HG03066 (cell line): ENCODE results near the gene BLID.

Experiments used
- ATAC-seq: cut with Tn5 transposase; IDR thresholded peaks from one replicate; pipeline ENCODE4 v1.9.1; 2021; ENCODE audit warnings: low read depth; ENCODE audit not compliant: unreplicated experiment

Gene BLID

DNA sequence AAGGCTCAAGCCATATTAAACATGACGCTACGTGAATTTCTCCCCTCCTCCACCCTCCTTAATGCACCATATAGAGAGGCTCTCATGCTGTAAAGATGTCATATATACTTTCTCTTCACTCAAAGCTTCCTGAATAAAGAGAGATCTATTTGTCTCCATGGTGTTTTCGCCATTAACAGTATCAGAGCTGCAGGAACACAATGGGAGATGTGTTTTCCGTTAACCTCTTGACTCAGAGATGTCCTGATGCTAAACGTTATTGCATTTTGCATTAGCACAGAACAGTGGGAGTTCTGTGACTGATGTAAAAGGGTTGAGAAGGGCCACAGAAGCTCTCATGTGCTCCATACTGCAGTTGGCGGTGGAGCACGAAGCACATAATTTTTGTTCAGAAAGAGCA, 25.7 kb upstream of the BLID start:
- ATAC-seq, result no peak

DNA sequence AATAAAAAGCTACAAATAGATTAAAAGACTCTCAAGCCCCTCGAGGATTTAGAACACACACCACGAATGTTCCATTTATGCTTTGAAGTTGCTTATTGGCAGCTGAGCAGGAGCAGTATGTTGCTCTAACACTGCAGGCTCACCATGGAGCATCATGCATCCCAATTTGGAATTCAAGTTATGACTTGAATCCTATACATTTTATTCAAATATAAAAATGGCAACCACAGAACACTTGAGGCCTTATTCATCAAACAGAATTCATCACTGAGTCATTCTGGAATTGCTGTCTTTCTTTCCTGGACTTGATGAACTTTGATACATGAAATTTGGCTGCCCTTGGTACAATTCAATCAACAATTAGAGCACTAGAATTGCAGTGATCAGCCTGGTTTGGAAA, 24.5 kb upstream of the BLID start:
- ATAC-seq, result no peak

DNA sequence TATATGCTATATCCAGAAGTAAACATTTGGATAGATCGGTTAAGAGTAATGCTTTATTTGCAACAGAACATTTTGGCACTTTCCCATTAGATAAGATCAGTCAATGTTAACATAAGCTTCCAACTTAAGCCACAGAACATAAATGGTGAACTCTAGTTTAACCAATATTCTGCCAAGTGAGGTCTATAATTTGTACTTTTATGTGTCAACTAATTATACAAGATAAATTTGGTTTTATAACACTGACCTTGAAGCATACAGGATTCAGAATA, 23.5 kb upstream of the BLID start:
- ATAC-seq, result no peak

DNA sequence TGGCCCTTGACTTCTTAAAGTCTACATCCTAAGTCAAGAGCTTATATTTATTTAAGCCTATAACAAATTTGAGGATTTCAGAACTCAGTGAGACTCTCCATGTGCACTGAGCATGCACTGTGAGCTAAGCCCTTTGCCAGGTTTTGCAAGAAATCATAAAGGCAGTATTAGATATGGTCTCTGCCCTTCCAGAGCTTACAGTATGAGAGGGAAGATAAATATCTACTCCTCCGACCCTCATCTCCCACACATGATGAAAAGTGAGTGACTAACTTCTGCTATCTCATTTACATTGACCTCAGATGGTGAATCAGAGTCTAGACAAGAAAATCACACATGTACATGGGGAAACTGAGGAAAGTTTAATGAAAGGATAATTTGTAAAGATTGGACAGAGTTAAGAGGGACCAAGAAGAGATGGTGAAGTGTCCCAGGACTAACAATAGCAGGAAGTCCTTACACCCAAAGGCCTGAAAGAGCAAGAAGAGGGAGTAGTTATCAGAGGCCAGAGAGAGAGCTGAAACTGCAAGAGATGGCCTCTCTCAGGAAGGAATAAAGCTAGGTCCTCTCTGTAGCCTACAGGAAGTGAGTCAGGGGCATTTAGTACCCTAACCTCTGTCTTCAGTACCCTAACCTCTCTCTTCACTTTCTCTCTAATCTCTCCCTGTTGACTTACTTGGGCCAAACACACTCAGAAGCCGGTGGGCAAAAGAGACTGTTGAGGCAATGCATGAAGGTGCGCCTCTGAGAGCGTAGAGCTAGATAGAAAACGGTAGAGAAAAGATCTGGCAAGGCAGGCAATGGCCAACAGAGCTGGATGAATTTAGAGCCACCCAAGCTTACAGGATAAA, 23.0 kb upstream of the BLID start:
- no peak for ATAC-seq

DNA sequence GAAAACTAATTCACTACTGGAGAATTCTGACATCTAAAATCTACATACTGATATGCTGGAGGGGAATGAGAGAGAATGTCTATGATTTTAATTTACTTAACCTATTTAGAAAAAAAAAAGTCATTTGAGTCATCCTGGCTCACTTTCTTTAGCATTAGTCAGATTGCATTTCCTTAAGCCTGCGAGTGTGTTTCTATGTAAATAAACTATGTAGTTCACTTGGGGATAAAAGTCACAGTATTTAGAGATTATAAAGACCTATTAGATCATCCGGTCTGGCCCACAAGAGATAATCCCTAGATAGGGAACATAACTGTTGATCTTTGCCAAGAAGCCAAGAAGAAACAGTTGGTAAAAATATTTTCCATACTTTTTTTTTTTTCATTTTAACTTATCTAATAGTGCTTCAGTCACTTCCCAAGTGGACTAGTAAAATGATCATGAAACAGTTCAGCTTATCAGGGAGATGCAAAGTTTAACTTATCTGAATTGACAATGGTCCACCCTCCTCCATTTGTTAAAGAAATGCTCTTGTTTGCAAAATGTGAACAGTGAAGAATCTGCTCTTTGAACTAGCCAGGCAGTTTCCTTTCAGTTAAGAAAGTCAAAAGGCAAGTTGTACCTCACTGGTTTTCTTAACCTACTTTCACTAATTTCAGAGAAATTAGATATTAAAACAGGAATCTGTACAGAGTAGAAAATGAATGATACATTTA, 21.2 kb upstream of the BLID start:
- ATAC-seq, result no peak

DNA sequence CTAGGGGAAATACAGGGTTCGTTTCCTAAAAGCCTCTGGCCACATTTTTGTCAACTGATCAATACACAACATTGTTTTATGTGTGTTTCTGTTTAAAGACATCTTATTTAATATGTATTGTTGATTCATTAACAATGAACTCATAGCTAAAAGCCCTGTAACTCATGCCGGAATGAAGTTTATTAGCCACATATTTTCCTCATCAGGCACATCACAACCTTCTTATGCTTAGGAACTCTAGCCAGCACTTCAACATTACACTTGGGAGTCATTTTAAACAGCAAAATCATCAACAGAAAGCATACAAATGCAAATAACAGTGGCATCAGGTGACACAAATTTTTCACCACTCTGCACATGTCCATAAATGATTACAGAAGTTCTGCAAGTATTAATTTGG, 15.1 kb upstream of the BLID start:
- no peak for ATAC-seq

DNA sequence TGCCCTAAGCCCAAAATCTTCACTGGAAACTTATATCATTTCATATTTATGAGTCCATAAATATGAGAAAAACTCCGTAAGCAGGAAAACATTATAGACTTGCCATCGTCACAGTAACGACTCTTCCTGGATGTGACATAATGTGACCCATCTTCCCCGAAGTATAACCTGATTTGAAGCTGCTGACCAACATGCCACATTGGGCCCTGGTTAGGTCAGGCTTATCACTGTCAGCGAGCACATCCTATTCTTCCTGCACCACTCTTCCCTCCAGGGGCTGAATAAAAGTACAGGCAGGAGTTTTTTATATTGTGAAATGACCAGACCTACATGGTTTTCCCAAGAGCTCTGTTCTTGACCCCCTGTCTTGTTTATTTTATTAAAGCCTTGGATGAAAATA, 12.1 kb upstream of the BLID start:
- ATAC-seq, result no peak

DNA sequence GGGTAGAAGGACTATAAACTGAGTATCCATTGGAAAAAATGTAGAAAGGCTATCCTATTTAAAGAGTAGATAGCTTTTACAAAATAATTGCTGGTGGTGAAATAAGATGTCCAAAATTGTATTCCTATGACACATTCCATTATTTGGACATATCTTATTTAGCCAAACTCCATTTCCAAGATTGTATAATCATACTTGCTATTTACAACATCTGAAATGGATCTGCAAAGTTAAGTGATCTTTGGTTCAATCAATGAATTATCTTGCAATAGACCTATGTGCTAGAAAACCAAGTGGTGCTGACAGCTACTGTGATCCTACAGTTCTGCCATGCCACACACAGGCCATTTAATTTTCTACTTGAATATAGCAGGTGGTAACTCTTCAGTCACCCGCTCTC, 11.0 kb upstream of the BLID start:
- no peak for ATAC-seq

DNA sequence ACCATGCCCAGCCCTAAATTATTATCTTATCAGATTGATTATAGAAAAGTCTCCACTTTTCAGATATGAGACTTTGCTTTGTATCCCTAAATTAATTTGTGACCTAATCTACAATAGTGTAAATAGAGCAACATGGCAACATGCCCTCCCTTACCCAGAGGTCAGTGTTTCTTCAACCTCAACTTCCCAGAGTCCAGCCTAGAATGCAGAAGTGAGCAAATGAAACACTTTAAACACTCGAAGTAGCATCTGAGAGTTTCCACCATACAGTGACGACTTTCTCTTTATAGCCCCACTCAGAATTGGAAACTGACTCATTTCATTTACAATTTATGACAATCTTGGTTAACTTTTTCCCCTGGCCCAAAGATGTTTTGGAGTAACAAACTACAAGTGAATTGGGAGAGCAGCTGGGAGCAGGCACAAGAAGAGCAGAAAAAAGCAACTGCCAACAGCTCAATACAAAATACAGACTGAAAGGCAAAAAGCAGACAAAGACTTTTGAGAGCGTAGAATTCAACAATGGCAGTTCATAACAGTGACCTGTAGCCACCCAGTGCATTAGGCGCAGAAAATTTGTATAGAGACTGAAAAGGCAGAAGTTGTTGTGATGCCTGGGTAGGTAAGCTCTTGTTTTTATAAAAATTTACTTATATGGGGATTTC, 10.1 kb upstream of the BLID start:
- no peak for ATAC-seq

DNA sequence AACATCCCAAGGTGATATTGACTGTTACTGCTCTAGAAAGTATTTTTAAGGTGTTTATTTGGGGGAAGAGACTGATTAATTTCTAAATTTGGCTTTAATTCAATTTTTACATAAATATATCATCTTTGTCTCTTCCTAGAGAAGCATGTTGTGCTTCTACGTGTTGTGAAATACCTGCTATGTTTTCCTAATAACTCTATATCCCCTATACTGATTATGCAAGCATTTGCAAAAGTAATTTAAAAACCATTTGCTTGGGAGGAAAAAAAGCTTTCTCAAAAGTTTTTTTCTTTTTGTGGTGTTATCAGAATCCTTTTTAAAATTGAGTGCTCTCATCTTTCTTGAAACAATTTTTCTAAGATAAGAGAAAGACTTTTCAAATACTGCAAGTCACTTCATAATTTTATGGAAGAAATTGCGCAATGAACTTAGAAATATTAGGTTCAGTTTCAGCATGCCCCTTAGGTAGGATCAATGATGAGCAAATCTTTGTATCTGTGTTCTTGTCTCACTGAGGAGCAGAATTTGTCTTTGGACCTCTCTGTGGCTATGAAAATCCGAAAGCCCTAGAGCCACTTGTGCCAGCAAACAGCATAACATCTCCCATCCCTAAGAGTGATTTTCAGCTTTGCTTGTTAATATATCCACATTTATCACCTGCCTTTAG, 7.4 kb upstream of the BLID start:
- no peak for ATAC-seq

DNA sequence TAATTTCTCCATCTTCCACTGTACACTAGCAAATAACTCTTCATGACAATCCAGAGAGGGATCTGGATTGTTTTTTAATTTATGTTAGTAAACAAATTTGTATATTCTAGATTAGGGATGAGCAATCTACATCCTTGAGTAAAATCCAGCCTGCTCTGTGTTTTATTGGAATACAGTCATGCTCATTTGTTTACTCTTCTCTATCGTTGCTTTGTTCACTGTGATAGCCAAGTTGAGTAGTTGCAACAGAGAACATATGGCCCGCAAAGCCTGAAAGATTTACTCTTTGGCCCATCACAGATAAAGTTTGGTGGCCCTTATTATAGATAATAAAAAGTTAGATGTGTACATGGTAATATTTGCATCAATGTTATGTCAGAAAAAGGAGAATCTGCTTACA, 6.2 kb upstream of the BLID start:
- ATAC-seq, result no peak

DNA sequence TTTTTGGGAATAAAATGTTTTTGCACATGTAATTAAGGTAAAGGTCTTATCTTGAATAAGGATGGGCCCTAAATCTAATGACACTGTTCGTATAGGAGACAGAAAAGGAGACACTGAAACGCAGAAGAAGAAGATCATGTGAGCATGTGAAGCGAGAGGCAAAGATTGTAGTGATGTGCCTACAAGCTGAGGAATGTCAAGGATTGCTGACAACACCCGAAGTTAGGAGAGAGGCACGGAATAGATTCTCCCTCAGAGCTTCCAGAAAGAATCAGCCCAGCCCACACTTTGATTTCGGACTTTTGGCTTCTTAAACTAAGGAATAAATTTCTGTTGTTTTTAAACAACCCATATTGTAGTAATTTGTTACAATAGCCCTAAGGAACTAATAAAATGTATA, 4.1 kb upstream of the BLID start:
- no peak for ATAC-seq

DNA sequence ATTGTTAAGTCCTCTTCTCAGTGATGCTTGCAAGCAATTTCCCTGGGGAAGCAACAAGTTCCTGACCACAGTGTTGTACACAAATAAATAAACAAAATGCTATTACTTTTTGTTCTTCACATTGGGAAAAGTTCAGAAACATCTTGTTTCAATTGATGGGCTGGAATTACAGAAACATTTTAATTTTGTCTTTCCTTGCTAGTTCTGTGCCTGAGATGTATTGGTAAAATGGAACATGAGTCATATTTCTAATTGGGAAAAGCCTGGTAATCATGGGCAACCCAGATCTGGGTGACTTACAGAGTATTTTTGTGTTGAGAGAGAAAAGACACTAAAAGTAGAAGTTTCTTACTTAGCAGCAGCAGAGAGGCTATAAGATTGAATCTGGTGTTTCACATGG, 576 bp upstream of the BLID start:
- no peak for ATAC-seq

DNA sequence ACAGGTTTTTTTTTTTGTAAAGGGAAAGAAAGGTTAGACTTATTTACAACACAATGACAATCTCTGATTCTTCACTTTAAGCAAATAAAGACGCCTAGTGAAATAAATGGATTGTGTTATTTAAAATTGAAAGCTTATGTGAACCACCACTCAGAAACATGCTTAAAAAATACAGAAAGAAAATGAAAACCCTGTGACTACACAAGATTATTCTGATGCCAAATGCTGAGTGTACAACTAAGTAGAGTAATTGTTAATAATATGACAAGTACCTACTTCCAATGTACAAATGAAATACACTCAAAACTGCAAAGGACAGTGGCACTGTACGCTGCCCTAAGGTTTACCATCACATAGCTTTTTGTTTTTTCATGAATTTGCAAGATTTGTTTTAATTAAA, 1.0 kb downstream of the BLID start:
- ATAC-seq, result no peak

DNA sequence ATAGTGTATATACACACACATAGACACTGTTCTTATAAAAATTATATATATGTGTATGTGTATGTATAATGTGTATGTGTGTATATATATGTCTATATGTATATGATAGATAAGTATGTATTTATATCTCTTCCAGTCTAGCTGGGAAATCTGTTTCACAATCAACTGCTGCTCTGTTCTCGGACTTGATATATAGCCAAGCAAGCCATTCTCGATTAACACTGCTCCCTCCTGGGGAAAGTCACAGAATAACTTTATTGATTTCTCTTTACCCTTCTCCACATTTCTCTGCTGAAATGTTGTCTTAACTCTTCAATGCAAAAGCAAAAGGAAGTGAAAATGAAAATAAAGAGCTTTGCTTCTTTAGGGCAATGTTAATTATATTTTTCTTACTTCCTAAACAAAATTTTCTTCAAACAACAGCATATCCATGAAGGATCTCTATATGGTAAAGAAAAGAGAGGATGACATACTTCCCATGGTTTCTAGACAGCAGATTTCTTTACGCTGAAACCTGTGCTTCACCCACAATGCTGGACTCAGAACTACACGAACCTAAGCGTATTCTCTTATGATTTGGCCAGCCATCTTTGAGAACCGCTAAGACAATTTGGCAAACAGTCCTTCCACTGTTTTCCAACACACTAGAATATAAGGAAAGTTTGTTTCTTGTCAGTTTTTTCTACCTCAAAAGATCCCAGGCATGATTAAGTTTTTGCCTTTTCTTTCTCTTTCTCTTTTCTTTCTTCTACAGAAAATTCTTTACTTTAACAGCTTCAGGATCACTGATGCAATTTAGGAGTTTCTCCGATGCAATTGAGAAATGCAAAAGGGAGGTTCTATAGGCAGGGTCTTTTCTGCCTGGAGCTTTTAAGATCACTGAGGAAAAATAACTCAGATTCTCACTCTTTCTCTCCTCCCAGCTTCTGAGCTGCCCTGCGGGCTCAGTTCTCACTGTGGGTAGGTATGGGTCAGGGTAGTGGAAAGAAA, 1.9 kb downstream of the BLID start:
- no peak for ATAC-seq

DNA sequence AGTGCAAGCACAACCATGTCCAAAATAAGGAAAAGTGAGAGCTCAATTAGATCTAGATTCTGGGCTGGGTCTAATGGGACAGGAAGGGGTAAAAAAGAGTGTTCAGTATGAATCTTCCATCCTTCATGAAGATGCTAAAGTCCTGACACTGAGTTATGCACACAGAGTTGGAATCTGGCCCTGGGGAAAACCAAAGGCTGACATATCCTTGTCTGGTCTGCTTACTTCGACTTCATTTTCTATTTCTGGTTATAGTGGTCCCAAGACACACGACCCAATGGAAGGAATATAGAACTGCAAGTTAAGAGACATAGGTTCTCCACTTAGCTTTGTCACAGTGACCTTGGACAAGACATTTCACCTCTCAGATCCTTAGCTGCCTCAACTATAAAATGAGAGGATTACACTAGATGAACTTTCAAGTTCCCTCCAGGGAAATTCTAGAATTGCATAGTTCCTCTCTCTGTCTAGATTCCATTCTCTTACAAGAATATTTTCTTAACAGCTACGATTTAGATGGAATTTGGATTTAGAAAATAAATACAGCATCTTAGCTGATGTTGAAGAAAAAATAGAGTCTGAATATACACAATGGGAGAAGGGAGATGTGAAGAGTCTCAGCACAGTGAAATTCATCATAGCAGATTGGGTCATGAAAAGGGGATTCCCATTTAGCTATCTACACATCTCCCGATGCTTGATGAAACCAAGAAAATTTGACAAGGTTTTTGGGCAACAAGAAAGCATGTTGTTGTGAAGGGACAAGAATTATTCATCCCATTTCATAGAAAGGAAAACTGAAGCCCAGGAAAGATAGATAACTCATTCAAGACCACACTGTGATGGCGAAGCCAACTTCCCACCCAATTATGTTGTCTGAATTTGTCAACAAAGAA, 3.3 kb downstream of the BLID start:
- no peak for ATAC-seq

DNA sequence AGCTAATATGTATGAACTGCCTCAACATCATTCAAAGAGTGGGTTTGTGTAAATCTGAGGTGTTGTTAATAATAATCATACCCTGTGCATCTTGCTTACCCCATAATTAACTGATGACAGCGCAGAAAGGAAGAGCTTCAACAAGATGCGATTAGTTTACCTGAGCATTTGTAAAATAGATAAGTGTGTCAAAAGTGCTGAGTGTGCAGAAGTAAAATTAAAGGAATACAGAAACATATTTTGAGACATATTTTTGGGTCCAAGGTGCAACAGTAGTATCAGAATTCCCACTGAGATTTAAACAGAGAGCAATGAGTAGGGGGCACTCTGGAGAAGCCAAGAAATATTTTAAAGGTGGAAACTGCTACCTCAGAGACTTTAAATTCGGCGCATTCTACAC, 6.1 kb downstream of the BLID start:
- no peak for ATAC-seq

DNA sequence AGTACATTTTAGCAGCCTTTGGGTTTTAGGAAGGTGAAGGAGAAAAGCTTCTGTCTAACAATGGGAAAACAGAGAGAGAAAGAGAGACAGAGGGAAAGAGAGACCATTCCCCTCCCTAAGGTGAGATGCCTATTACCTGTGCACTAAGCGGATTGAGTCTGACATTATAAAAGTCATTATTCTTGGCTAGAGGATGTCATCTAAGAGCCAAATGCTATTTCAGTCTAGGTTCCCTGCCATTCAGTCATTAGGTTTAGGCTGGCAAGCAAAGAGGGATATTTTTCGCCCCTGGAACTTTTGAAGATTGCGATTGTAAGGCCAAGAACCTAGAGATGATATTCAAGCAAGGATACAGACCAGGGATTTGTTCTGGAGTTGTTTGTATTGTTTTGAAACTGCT, 7.2 kb downstream of the BLID start:
- ATAC-seq, result no peak

DNA sequence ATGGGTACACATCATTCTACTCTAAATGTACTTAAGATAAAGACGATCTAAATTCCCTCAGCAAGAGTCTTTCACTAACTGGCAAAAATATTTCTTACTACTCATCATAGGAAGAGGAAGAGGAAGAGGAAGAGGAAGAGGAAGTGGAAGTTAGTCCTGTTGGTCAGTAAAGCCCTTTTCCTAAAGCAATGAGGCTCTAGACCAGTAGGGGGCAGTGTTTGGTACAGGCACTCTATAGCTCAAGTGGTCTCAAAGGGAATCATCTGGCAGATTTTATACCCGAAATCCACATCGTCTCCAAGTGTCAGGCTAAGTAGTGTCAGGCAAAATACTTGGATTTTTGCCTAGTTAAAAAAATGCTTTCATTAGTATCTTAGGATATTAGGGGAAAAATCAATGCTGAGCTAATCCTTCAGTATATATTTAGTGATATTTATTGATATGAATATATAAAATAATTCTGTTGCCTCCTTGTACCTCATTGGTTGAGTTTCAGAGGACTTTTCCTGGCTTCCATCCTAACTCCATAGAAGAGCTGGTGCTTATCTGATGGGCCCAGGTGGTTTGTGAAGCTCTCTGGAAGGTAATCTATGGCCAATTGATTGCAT, 7.7 kb downstream of the BLID start:
- no peak for ATAC-seq
